Liver (tissue), 9 donors: ENCODE results near the gene RGS21. TPM values are rescaled to one million over a fixed set of nuclear protein-coding genes. Genes with fewer than 3 reads are reported as not detected.

Source experiments
- DNase-seq: peaks from one replicate; pipeline ENCODE4 v3.0.0-alpha.2; 2017; ENCODE audit warnings: low spot score
- H3K27ac ChIP-seq, 2 donors: one replicate each; pipeline ENCODE4 v1.7.0; 2013; ENCODE audit warnings: inconsistent platforms in 2 of 2, low read length in 2 of 2, control low read depth in 1 of 2, low read depth in 1 of 2, mild to moderate bottlenecking in 1 of 2
- H3K27me3 ChIP-seq, 4 donors: one replicate each; pipeline versions ENCODE4 v1.6.1 to v1.7.0; 2013; ENCODE audit warnings: low read length in 3 of 4, inconsistent platforms in 1 of 4, mild to moderate bottlenecking in 1 of 4, moderate library complexity in 1 of 4; ENCODE audit not compliant: control insufficient read depth in 4 of 4, insufficient read depth in 4 of 4
- H3K36me3 ChIP-seq, 4 donors: one replicate each; pipeline versions ENCODE4 v1.6.1 to v1.7.0; 2013; ENCODE audit warnings: low read length in 3 of 4, mild to moderate bottlenecking in 3 of 4, low read depth in 1 of 4, moderate library complexity in 1 of 4; ENCODE audit not compliant: control insufficient read depth in 4 of 4, insufficient read depth in 3 of 4
- H3K4me1 ChIP-seq, 4 donors: one replicate each; pipeline versions ENCODE4 v1.6.1 to v1.7.0; 2013; ENCODE audit warnings: low read length in 3 of 4, mild to moderate bottlenecking in 3 of 4, moderate library complexity in 1 of 4; ENCODE audit not compliant: control insufficient read depth in 4 of 4, insufficient read depth in 4 of 4
- H3K4me3 ChIP-seq, 3 donors: one replicate each; pipeline versions ENCODE4 v1.6.1 to v1.7.0; 2013; ENCODE audit warnings: low read length in 3 of 3, control low read depth in 1 of 3, low read depth in 1 of 3, mild to moderate bottlenecking in 1 of 3
- H3K9ac ChIP-seq, 2 donors: one replicate each; pipeline ENCODE4 v1.7.0; 2013; ENCODE audit warnings: low read length in 2 of 2, mild to moderate bottlenecking in 2 of 2, moderate library complexity in 2 of 2, control low read depth in 1 of 2, low read depth in 1 of 2
- H3K9me3 ChIP-seq, 4 donors: one replicate each; pipeline versions ENCODE4 v1.6.1 to v1.7.0; 2013; ENCODE audit warnings: low read length in 3 of 4; ENCODE audit not compliant: control insufficient read depth in 4 of 4
- CTCF ChIP-seq: fragments of 150-350 bp; IDR thresholded peaks from 2 replicates; pipeline ENCODE4 v1.5.1; 2017; ENCODE audit warnings: improper control_type of control experiment, low read depth, low read length; ENCODE audit not compliant: missing input control
- EGR1 ChIP-seq, 2 donors: IDR thresholded peaks; 2 replicates each; pipeline ENCODE4 v1.6.1; 2016 to 2018; ENCODE audit warnings: antibody characterized with exemption in 2 of 2, low read depth in 2 of 2
- FOXA1 ChIP-seq: IDR thresholded peaks from 2 replicates; pipeline ENCODE4 v1.6.1; 2016; ENCODE audit warnings: antibody characterized with exemption
- FOXA2 ChIP-seq: IDR thresholded peaks from 2 replicates; pipeline ENCODE4 v1.6.1; 2016; ENCODE audit warnings: antibody characterized with exemption
- GABPA ChIP-seq, 2 donors: IDR thresholded peaks in 1 of 2; conservative IDR thresholded peaks in 1 of 2; 2 replicates each; pipeline ENCODE4 v1.6.1; 2016; ENCODE audit warnings: antibody characterized with exemption in 2 of 2, mild to moderate bottlenecking in 1 of 2, moderate library complexity in 1 of 2
- HNF4A ChIP-seq, 2 donors: conservative IDR thresholded peaks; 2 replicates each; pipeline ENCODE4 v1.6.1; 2016; ENCODE audit warnings: antibody characterized with exemption in 2 of 2, mild to moderate bottlenecking in 2 of 2
- HNF4G ChIP-seq: IDR thresholded peaks from 2 replicates; pipeline ENCODE4 v1.6.1; 2016; ENCODE audit warnings: antibody characterized with exemption
- JUND ChIP-seq, 2 donors: IDR thresholded peaks; 2 replicates each; pipeline ENCODE4 v1.6.1; 2016; ENCODE audit warnings: antibody characterized with exemption in 2 of 2
- MAX ChIP-seq: IDR thresholded peaks from 2 replicates; pipeline ENCODE4 v1.6.1; 2016; ENCODE audit warnings: antibody characterized with exemption
- NR2F2 ChIP-seq: IDR thresholded peaks from 2 replicates; pipeline ENCODE4 v1.6.1; 2016; ENCODE audit warnings: antibody characterized with exemption
- RAD21 ChIP-seq, 2 donors: IDR thresholded peaks; 2 replicates each; pipeline ENCODE4 v1.6.1; 2016; ENCODE audit warnings: antibody characterized with exemption in 2 of 2, mild to moderate bottlenecking in 2 of 2
- REST ChIP-seq: IDR thresholded peaks from 2 replicates; pipeline ENCODE4 v1.6.1; 2016; ENCODE audit warnings: antibody characterized with exemption, mild to moderate bottlenecking
- RXRA ChIP-seq, 2 donors: IDR thresholded peaks; 2 replicates each; pipeline ENCODE4 v1.6.1; 2017 to 2018; ENCODE audit warnings: antibody characterized with exemption in 2 of 2, mild to moderate bottlenecking in 1 of 2
- SP1 ChIP-seq: IDR thresholded peaks from 2 replicates; pipeline ENCODE4 v1.6.1; 2018; ENCODE audit warnings: antibody characterized with exemption, mild to moderate bottlenecking
- TAF1 ChIP-seq: conservative IDR thresholded peaks from 2 replicates; pipeline ENCODE4 v1.6.1; 2016; ENCODE audit warnings: antibody characterized with exemption, mild to moderate bottlenecking
- YY1 ChIP-seq: IDR thresholded peaks from 2 replicates; pipeline ENCODE4 v1.6.1; 2016; ENCODE audit warnings: antibody characterized with exemption, mild to moderate bottlenecking
- ZBTB33 ChIP-seq: IDR thresholded peaks from 2 replicates; pipeline ENCODE4 v1.6.1; 2016; ENCODE audit warnings: antibody characterized with exemption
- WGBS: extraction: QIAGEN DNeasy Blood & Tissue Kit; methylation state at CpG from one replicate; pipeline ENCODE4 v1.1.7; 2013; 5-methylcytosine and 5-hydroxymethylcytosine counted together
- polyA plus RNA-seq, 2 donors: library from polyadenylated mRNA; stranded (reverse) in 1 of 2; unstranded in 1 of 2; fragments of 200-250 nt in 1 of 2; fragments of >200 nt in 1 of 2; fragmentation: Nextera tagmentation in 1 of 2; extraction: Ambion mirVana in 1 of 2; gene quantifications; one replicate each; pipeline versions ENCODE4 v1.2.1 to v1.2.3, GENCODE V29; 2013 to 2015
- total RNA-seq, 2 donors: library from RNA; depleted of rRNA; stranded (reverse); fragments of >200 nt; gene quantifications; one replicate each; pipeline ENCODE4 v1.2.3, GENCODE V29; 2014
- donor health status: healthy.
- donor health status: healthy.
- donor health status: healthy.
- donor health status: healthy.
- donor health status: healthy.

RGS21 gene
- total and polyA plus RNA-seq, 4 donors: not detected

- Histone ChIP-seq H3K4me1 (no peaks in the 10 kb centered on the region), H3K9me3 (no peaks in the 10 kb centered on the region), H3K36me3 (no peaks in the 10 kb centered on the region), H3K27me3 (no peaks in the 10 kb centered on the region), H3K9ac (no peak overlapping the region), H3K27ac (no peak overlapping the region), H3K4me3 (no peak overlapping the region)
- no peak for TF ChIP-seq RAD21 (IDR thresholded peaks at IDR 0.05)
- no peak for TF ChIP-seq EGR1 (IDR thresholded peaks at IDR 0.05; ENCODE audit: low read depth in 2 of 2)
- TF ChIP-seq FOXA2: no peak
- no peak for TF ChIP-seq FOXA1
- TF ChIP-seq TAF1: no peak
- TF ChIP-seq RXRA (IDR thresholded peaks at IDR 0.05): no peak
- TF ChIP-seq CTCF: no peak
- no peak for TF ChIP-seq MAX
- TF ChIP-seq HNF4A (conservative IDR thresholded peaks at IDR 0.05): no peak
- TF ChIP-seq REST: no peak
- TF ChIP-seq GABPA (IDR thresholded peaks at IDR 0.05 in 1 of 2, conservative IDR thresholded peaks at IDR 0.05 in 1 of 2): no peak
- TF ChIP-seq NR2F2: no peak
- no peak for TF ChIP-seq HNF4G
- no peak for TF ChIP-seq SP1
- no peak for DNase-seq
- 60% methylated on average over 3 of the region's 3 CpGs for WGBS
These were observed 44.1 kb upstream of the RGS21 start for GRCh38 chr1:192272732-192273131.

GRCh38 chr1:192274588-192274987 is 42.2 kb upstream of the RGS21 start:
- TF ChIP-seq YY1 (no peak), ZBTB33 (no peak), RXRA (IDR thresholded peaks at IDR 0.05) (no peak), FOXA2 (no peak), JUND (IDR thresholded peaks at IDR 0.05) (no peak), RAD21 (IDR thresholded peaks at IDR 0.05) (no peak)
- H3K27ac ChIP-seq: no peak overlapping the region
- DNase-seq: no peak
- H3K36me3 ChIP-seq: no peaks in the 10 kb centered on the region
- no peak overlapping the region for H3K4me3 ChIP-seq
- H3K9me3 ChIP-seq: no peaks in the 10 kb centered on the region
- H3K27me3 ChIP-seq: no peaks in the 10 kb centered on the region
- no peaks in the 10 kb centered on the region for H3K4me1 ChIP-seq
- no peak overlapping the region for H3K9ac ChIP-seq
- 70% methylated on average over 3 of the region's 3 CpGs for WGBS
